ENCODE measurements around the gene MAPK4. TPM values are rescaled to one million over a fixed set of nuclear protein-coding genes. Genes with fewer than 3 reads are reported as not detected.

MAPK4 gene
- total RNA-seq, 1 donor: not detected

DNA sequence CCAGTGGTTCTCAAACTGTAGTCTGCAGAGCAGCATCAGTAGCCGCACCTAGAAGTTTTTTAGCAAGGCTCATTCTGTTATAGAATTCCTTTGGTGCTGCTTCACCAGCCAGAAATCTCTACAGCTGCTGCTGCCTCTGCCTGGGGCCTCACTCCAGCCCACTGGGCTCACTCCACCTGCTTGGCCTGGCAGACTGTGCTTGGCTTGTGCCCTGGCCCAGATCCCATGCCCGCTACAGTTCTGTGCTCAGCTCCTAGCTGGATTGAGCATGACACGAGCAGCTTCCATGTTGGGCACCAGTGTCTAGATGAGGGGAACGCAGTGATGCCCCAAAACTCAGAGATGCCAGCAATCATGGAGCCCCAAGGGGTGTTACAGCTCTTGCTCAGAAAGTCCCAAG is 22.6 kb downstream of the MAPK4 start:
- Histone ChIP-seq H3K36me3 (ENCODE audit: insufficient read depth, low read length) (no peaks in the 10 kb centered on the region), H3K4me2 (ENCODE audit: insufficient read depth, low read length) (no peak overlapping the region), H3K9me3 (ENCODE audit: low read depth, low read length) (no peaks in the 10 kb centered on the region), H2AFZ (ENCODE audit: low read length) (no peak overlapping the region), H4K20me1 (ENCODE audit: insufficient read depth, low read length) (no peaks in the 10 kb centered on the region), H3K4me1 (ENCODE audit: insufficient read depth, low read length) (no peaks in the 10 kb centered on the region), H3K79me2 (ENCODE audit: insufficient read depth, low read length) (no peaks in the 10 kb centered on the region), H3K27ac (ENCODE audit: low read depth, low read length) (no peak overlapping the region), H3K4me3 (ENCODE audit: insufficient read depth, low read length) (no peak overlapping the region), H3K27me3 (ENCODE audit: insufficient read depth, low read length) (no peaks in the 10 kb centered on the region)
- TF ChIP-seq, protein P1, sequence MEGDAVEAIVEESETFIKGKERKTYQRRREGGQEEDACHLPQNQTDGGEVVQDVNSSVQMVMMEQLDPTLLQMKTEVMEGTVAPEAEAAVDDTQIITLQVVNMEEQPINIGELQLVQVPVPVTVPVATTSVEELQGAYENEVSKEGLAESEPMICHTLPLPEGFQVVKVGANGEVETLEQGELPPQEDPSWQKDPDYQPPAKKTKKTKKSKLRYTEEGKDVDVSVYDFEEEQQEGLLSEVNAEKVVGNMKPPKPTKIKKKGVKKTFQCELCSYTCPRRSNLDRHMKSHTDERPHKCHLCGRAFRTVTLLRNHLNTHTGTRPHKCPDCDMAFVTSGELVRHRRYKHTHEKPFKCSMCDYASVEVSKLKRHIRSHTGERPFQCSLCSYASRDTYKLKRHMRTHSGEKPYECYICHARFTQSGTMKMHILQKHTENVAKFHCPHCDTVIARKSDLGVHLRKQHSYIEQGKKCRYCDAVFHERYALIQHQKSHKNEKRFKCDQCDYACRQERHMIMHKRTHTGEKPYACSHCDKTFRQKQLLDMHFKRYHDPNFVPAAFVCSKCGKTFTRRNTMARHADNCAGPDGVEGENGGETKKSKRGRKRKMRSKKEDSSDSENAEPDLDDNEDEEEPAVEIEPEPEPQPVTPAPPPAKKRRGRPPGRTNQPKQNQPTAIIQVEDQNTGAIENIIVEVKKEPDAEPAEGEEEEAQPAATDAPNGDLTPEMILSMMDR (IDR thresholded peaks at IDR 0.05; ENCODE audit: extremely low read depth, low read depth, low read length): no peak
- DNase-seq (ENCODE audit: insufficient read length, low spot score, missing footprints): no peak

- TF ChIP-seq, protein P1 (IDR thresholded peaks at IDR 0.05; ENCODE audit: extremely low read depth, low read depth, low read length): no peak
- no peak overlapping the region for H3K27ac ChIP-seq (ENCODE audit: low read depth, low read length)
- H3K79me2 ChIP-seq (ENCODE audit: insufficient read depth, low read length): no peaks in the 10 kb centered on the region
- H4K20me1 ChIP-seq (ENCODE audit: insufficient read depth, low read length): no peaks in the 10 kb centered on the region
- H3K9me3 ChIP-seq (ENCODE audit: low read depth, low read length): no peaks in the 10 kb centered on the region
- H3K4me2 ChIP-seq (ENCODE audit: insufficient read depth, low read length): no peak overlapping the region
- no peaks in the 10 kb centered on the region for H3K36me3 ChIP-seq (ENCODE audit: insufficient read depth, low read length)
- no peak overlapping the region for H2AFZ ChIP-seq (ENCODE audit: low read length)
- H3K4me3 ChIP-seq (ENCODE audit: insufficient read depth, low read length): no peak overlapping the region
- H3K4me1 ChIP-seq (ENCODE audit: insufficient read depth, low read length): no peaks in the 10 kb centered on the region
- H3K27me3 ChIP-seq (ENCODE audit: insufficient read depth, low read length): no peaks in the 10 kb centered on the region
- DNase-seq (ENCODE audit: insufficient read length, low spot score, missing footprints): no peak
These were observed 26.8 kb downstream of the MAPK4 start for GRCh38 chr18:50586710-50587109.

DNA sequence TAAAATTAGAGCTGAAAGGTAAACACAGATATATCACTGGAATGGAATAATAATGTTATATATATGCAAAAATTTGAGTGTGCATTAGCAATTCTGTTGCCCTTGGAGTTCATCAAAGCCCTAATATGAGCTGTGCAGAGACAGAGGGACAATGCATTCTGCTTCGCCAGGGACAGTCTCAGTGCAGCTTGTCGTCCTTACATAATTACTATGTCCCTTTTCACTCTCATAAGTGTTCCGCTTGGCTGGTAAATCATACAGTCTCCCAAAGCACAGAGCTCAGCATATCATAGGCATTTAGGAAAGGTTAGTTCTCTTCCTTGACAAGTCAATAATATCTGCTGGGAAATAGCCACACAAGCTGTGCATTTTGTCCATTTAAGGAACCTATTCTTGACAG is 30.7 kb downstream of the MAPK4 start:
- Histone ChIP-seq H3K36me3 (ENCODE audit: insufficient read depth, low read length) (no peaks in the 10 kb centered on the region), H3K4me1 (ENCODE audit: insufficient read depth, low read length) (no peaks in the 10 kb centered on the region), H4K20me1 (ENCODE audit: insufficient read depth, low read length) (no peaks in the 10 kb centered on the region), H3K79me2 (ENCODE audit: insufficient read depth, low read length) (no peaks in the 10 kb centered on the region), H3K4me3 (ENCODE audit: insufficient read depth, low read length) (no peak overlapping the region), H3K27ac (ENCODE audit: low read depth, low read length) (no peak overlapping the region), H2AFZ (ENCODE audit: low read length) (no peak overlapping the region), H3K9me3 (ENCODE audit: low read depth, low read length) (no peaks in the 10 kb centered on the region), H3K4me2 (ENCODE audit: insufficient read depth, low read length) (no peak overlapping the region), H3K27me3 (ENCODE audit: insufficient read depth, low read length) (no peaks in the 10 kb centered on the region)
- TF ChIP-seq, protein P1 (IDR thresholded peaks at IDR 0.05; ENCODE audit: extremely low read depth, low read depth, low read length): no peak
- no peak for DNase-seq (ENCODE audit: insufficient read length, low spot score, missing footprints)

- Histone ChIP-seq H3K36me3 (ENCODE audit: insufficient read depth, low read length) (no peaks in the 10 kb centered on the region), H3K79me2 (ENCODE audit: insufficient read depth, low read length) (no peaks in the 10 kb centered on the region), H3K4me1 (ENCODE audit: insufficient read depth, low read length) (no peaks in the 10 kb centered on the region), H3K9me3 (ENCODE audit: low read depth, low read length) (no peaks in the 10 kb centered on the region), H3K4me2 (ENCODE audit: insufficient read depth, low read length) (no peak overlapping the region), H3K27ac (ENCODE audit: low read depth, low read length) (no peak overlapping the region), H3K4me3 (ENCODE audit: insufficient read depth, low read length) (no peak overlapping the region), H3K27me3 (ENCODE audit: insufficient read depth, low read length) (no peaks in the 10 kb centered on the region), H4K20me1 (ENCODE audit: insufficient read depth, low read length) (no peaks in the 10 kb centered on the region), H2AFZ (ENCODE audit: low read length) (no peak overlapping the region)
- TF ChIP-seq, protein P1 (IDR thresholded peaks at IDR 0.05; ENCODE audit: extremely low read depth, low read depth, low read length): no peak
- DNase-seq (ENCODE audit: insufficient read length, low spot score, missing footprints): no peak
These were observed 34.1 kb downstream of the MAPK4 start for GRCh38 chr18:50594012-50594411.

Measured in osteoblast (primary cell).